Astrocyte (in vitro differentiated cells and primary cell): ENCODE results near the gene TMEM60.

Source experiments
- EZH2 ChIP-seq: IDR thresholded peaks from 2 replicates; pipeline ENCODE4 v1.6.1; 2012; ENCODE audit warnings: mild to moderate bottlenecking, low read length, inconsistent platforms; ENCODE audit not compliant: insufficient read depth
- TF ChIP-seq, protein P1 (sequence below): IDR thresholded peaks from 2 replicates; pipeline ENCODE4 v1.5.1; 2011; ENCODE audit warnings: low read depth, mild to moderate bottlenecking, inconsistent platforms, low read length, moderate library complexity; ENCODE audit not compliant: insufficient read depth

GRCh38 chr7:77783111-77783510 is 15.1 kb downstream of the TMEM60 start:
- TF ChIP-seq EZH2, result no peak
- TF ChIP-seq, protein P1, sequence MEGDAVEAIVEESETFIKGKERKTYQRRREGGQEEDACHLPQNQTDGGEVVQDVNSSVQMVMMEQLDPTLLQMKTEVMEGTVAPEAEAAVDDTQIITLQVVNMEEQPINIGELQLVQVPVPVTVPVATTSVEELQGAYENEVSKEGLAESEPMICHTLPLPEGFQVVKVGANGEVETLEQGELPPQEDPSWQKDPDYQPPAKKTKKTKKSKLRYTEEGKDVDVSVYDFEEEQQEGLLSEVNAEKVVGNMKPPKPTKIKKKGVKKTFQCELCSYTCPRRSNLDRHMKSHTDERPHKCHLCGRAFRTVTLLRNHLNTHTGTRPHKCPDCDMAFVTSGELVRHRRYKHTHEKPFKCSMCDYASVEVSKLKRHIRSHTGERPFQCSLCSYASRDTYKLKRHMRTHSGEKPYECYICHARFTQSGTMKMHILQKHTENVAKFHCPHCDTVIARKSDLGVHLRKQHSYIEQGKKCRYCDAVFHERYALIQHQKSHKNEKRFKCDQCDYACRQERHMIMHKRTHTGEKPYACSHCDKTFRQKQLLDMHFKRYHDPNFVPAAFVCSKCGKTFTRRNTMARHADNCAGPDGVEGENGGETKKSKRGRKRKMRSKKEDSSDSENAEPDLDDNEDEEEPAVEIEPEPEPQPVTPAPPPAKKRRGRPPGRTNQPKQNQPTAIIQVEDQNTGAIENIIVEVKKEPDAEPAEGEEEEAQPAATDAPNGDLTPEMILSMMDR, result no peak
